Activated CD4-positive, alpha-beta T cell treated with anti-CD3 and anti-CD28 coated beads for 36 hours (primary cell): ENCODE results near the gene SMIM10. TPM values are rescaled to one million over a fixed set of nuclear protein-coding genes. Genes with fewer than 3 reads are reported as not detected.

Experiments used
- ATAC-seq: fragments of 200-7000 bp; cut with Tn5 transposase; one replicate; pipeline ENCODE4 v1.10.0; 2021; ENCODE audit warnings: mild to moderate bottlenecking, moderate library complexity
- CTCF ChIA-PET: fragments of 350-600 bp; sonication (Branson Sonifier 250); formaldehyde crosslinking; loops from one replicate; lab custom pipeline; 2021; ENCODE audit warnings: antibody characterized with exemption; lab: Charles Lee
- POLR2A ChIA-PET: fragments of 350-600 bp; sonication (Branson Sonifier 250); formaldehyde crosslinking; loops from one replicate; lab custom pipeline; 2021; ENCODE audit warnings: antibody characterized with exemption, inconsistent platforms; lab: Charles Lee
- DNase-seq: peaks from one replicate; pipeline ENCODE4 v3.0.0-alpha.2; 2020
- H3K27ac Mint-ChIP-seq: one replicate; pipeline ENCODE4 v1.8.0; 2021; ENCODE audit warnings: mixed read lengths
- H3K27me3 Mint-ChIP-seq: one replicate; pipeline ENCODE4 v1.8.0; 2021; ENCODE audit warnings: mixed read lengths
- H3K36me3 Mint-ChIP-seq: one replicate; pipeline ENCODE4 v1.8.0; 2021; ENCODE audit warnings: low read depth, mixed read lengths
- H3K4me1 Mint-ChIP-seq: one replicate; pipeline ENCODE4 v1.8.0; 2021; ENCODE audit warnings: mixed read lengths
- H3K4me3 Mint-ChIP-seq: one replicate; pipeline ENCODE4 v1.8.0; 2021; ENCODE audit warnings: mild to moderate bottlenecking, moderate library complexity, mixed read lengths
- H3K9me3 Mint-ChIP-seq: one replicate; pipeline ENCODE4 v1.8.0; 2021; ENCODE audit warnings: low read depth, mixed read lengths
- intact Hi-C, 2 experiments: fragments of 100-400 bp; cut with DNase I in 1 of 2; cut with micrococcal nuclease in 1 of 2; formaldehyde crosslinking; loops; one replicate each; pipeline versions ENCODE4 v1.14.2 to v1.15.1; 2022 to 2024; cut with DNase I, micrococcal nuclease
- total RNA-seq, 2 experiments: library from RNA; stranded (reverse); gene quantifications; one replicate each; pipeline ENCODE4 v1.2.3, GENCODE V29; 2021

Gene SMIM10
- total RNA-seq, 2 experiments from 2014 or later = 0.30 to 0.84 TPM

DNA sequence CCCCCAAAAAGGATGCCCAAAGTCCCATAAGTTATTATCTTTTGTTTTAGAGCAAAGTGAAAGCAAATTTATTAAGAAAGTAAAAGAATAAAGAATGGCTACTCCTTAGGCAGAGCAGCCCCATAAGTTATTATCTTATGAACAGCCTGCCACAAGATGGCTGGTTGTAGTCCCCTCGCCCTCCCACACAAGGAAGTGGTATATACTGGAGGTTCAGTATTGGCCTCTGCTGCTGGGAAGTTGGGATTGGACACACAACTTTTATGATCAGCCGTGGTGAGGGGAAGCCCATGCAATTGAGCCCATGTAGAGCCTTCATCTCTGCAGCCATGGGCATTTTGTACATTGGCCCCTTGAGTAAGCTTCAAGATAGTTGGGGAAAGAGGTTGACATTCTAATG, 8.0 kb upstream of the SMIM10 start:
- POLR2A ChIA-PET = no interaction called here
- Mint-ChIP-seq H3K9me3 (no peaks in the 10 kb centered on the region), H3K27me3 (peaks cover 2% of the 10 kb centered on the region), H3K27ac (no peak overlapping the region), H3K4me3 (no peak overlapping the region), H3K36me3 (no peaks in the 10 kb centered on the region), H3K4me1 (no peaks in the 10 kb centered on the region)
- CTCF ChIA-PET = no interaction called here
- no peak for DNase-seq
- no peak for ATAC-seq
- intact Hi-C loops = no loop called here

DNA sequence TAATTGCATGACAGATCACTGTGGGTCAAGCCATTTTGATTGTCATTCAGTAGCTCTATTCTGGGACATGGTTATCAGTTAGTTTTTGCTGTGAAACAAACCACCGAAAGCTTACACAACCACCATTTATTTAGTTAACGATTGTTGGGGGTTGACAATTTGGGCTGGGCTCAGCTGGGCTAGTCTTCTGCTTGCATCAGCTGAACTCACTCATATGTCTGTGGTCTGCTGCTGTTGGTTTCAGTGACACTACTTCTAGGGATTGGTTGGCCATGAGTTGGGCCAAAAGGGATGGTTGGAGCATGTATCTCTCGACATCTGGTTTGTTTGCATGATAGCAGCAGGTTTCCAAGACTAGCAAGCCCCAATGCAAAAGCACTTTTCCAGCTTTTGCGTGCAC, 5.3 kb upstream of the SMIM10 start:
- intact Hi-C loops = no loop called here
- ChIA-PET POLR2A (no interaction called here), CTCF (interaction anchor here (0.6 to 1.6 kb wide), 2 partner anchors 84 to 101 kb away, joined by 3 to 5 read pairs; no protein-coding TSS in a partner anchor)
- no peaks in the 10 kb centered on the region for H3K9me3 Mint-ChIP-seq
- peaks cover 5% of the 10 kb centered on the region for H3K4me1 Mint-ChIP-seq
- no peak overlapping the region for H3K4me3 Mint-ChIP-seq
- H3K27ac Mint-ChIP-seq = no peak overlapping the region
- peaks cover 11% of the 10 kb centered on the region for H3K27me3 Mint-ChIP-seq
- ATAC-seq = no peak
- DNase-seq = no peak
- H3K36me3 Mint-ChIP-seq = no peaks in the 10 kb centered on the region

DNA sequence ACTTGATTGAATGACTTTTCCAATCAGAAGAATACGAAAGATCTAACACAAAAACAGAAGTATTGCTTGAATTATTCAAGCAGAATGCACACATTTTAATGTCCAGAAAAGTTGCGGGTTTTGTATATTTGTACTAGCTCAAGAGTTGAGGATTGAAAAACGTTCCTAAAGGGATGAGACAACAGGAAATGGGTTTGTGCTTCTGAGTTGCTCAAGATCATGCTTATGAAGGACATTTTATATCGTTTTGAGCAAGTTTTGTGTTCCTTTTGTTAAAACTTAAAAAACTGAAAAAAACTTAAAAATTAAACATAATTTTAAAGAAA, 353 bp upstream of the SMIM10 start:
- Mint-ChIP-seq H3K9me3 (no peaks in the 10 kb centered on the region), H3K4me1 (peaks cover 13% of the 10 kb centered on the region), H3K36me3 (no peaks in the 10 kb centered on the region), H3K27ac (no peak overlapping the region), H3K27me3 (peaks cover 18% of the 10 kb centered on the region), H3K4me3 (peak overlapping the region; percentile 71)
- CTCF ChIA-PET = interaction anchor here (1.1 kb wide), 1 partner anchor 11 kb away, joined by 4 read pairs; no protein-coding TSS in a partner anchor
- ATAC-seq = no peak
- POLR2A ChIA-PET = no interaction called here
- intact Hi-C loops = no loop called here
- no peak for DNase-seq

DNA sequence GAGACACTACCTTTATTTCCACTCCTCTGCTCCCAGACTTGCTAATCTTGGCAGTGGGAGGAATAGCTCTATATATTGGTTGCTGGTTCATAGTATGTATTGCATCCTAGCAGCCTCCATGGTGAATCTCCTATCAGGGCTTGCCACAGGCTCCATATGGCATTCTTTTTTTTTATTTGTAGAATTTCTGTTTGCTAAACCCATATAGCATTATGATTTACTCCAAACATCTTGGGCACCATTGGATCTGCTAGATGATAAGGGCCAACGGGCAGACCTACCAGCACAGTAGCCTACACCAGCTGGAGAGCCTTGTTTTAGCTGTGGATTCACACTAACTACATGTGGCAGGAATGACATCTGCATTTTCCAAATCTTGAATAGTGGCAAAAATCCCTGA, 6.9 kb downstream of the SMIM10 start:
- CTCF ChIA-PET = interaction anchor here (0.6 kb wide), 1 partner anchor 89 kb away, joined by 3 read pairs; no protein-coding TSS in a partner anchor
- intact Hi-C loops = no loop called here
- H3K9me3 Mint-ChIP-seq = no peaks in the 10 kb centered on the region
- POLR2A ChIA-PET = no interaction called here
- no peaks in the 10 kb centered on the region for H3K36me3 Mint-ChIP-seq
- ATAC-seq (no peak), DNase-seq (no peak)
- no peak overlapping the region for H3K27ac Mint-ChIP-seq
- H3K4me1 Mint-ChIP-seq = peaks cover 3% of the 10 kb centered on the region
- H3K4me3 Mint-ChIP-seq = no peak overlapping the region
- H3K27me3 Mint-ChIP-seq = no peaks in the 10 kb centered on the region

DNA sequence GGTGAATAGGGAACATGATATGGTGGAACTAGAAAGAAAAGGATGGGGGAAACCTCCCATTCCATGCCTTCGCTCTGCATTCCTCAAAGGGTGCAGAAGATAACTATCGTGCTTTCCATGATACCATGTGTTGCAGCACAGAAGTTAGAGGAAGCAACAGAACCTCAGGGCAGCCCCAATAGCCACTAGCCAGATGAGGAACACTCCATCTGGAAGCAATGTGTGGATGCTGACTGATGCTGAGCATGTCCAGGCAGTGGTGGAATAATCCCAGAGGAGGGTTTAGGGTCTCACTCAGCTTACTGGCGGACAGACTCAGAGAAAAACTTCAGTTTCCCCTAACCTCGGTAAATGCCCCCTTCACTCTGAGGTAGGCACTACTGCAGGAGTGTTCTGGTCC, 7.5 kb downstream of the SMIM10 start:
- ChIA-PET POLR2A (no interaction called here), CTCF (no interaction called here)
- Mint-ChIP-seq H3K27ac (no peak overlapping the region), H3K36me3 (no peaks in the 10 kb centered on the region), H3K27me3 (no peaks in the 10 kb centered on the region), H3K4me3 (no peak overlapping the region), H3K4me1 (peaks cover 3% of the 10 kb centered on the region), H3K9me3 (no peaks in the 10 kb centered on the region)
- DNase-seq = no peak
- intact Hi-C loops = no loop called here
- no peak for ATAC-seq

DNA sequence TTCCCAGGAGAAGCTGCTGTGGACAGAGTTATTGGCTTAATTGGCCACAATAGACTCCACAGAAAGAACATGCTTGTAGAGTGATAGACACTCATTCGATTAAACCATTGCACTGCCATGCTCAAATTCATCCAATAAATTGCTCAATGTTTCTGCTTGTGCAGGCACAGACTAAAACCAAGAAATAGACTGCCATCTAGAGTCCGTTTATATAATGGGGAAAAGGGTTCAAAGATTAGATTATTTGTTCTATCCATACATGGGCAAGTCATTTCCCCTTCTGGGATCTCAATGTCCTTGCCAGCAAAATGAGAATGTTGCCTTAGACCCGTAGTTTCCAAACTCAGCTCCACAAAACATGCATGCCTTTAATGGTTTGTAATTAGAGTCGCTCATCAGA, 8.7 kb downstream of the SMIM10 start:
- DNase-seq (no peak), ATAC-seq (no peak)
- Mint-ChIP-seq H3K36me3 (no peaks in the 10 kb centered on the region), H3K4me1 (peaks cover 11% of the 10 kb centered on the region), H3K4me3 (no peak overlapping the region), H3K27ac (no peak overlapping the region), H3K27me3 (no peaks in the 10 kb centered on the region), H3K9me3 (no peaks in the 10 kb centered on the region)
- POLR2A ChIA-PET = no interaction called here
- intact Hi-C loops = loop anchor here (1.0 kb wide), 1 partner anchor 34 kb away; no protein-coding TSS in a partner anchor
- CTCF ChIA-PET = interaction anchor here (0.6 to 1.1 kb wide), 3 partner anchors 37 to 1490 kb away, joined by 3 read pairs; partner anchors contain the start of gene RTL8A

DNA sequence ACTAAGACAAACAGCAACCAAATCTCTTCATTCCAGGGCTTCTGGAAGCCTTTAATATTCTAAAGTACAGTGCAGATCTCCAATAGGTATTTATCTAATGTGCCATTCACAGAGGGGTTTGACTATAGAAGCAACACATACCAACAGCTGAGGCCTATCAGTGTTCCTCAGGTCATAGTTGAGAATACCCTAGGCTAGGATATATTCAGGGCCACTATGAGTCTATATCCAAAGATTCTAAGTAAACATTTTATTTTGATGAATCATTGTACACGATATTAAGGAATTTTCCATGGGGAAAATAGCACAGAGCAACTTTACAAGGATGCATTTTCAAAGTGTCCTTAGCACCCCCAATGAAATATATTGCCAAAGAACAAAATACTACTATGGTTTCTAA, 9.7 kb downstream of the SMIM10 start:
- Mint-ChIP-seq H3K36me3 (no peaks in the 10 kb centered on the region), H3K27ac (no peak overlapping the region), H3K4me3 (no peak overlapping the region), H3K9me3 (no peaks in the 10 kb centered on the region), H3K27me3 (no peaks in the 10 kb centered on the region), H3K4me1 (peaks cover 14% of the 10 kb centered on the region)
- ChIA-PET CTCF (no interaction called here), POLR2A (no interaction called here)
- intact Hi-C loops = loop anchor here (5.0 kb wide), 3 partner anchors 518 to 972 kb away; partner anchors contain the start of genes INTS6L (in 1 of the 2) and MMGT1 (in 1 of the 2)
- no peak for DNase-seq
- no peak for ATAC-seq

DNA sequence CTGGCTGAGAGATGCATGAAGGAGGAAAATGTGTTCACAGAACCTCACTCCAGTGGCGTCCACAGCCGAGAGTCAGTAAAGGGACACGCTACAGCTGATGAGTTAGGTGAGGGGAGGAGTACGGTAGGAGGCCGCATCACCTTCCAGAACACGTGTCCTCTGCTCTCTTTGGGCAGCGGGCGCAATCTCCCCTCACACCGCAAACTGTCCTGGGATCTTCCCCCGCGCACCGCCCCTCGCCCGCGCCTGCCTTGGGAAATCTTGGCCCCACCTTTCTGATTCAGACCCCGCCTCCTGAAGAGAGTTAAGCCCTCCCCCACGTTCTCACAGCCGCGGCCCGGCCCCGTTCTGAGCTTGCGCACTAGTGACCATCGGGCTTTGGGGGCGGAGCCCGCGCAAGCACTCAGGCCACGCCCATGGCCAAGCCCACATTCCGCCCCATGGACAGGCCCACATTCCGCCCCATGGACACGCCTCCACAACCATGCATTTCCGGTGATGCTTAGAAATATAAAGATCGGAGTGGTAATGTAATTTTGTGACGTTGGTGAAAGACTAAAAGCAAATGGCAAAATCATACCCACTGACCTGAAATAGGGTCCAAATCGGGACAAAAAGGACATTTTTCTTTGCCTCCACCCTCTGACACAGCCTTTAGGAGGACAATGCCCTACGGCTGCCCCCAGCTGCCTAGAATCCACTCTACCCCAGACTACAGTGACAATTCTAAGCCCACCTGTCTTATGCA, 13.3 kb downstream of the SMIM10 start:
- Mint-ChIP-seq H3K36me3 (no peaks in the 10 kb centered on the region), H3K9me3 (no peaks in the 10 kb centered on the region), H3K4me3 (peak overlapping the region; percentile 78), H3K27me3 (no peaks in the 10 kb centered on the region), H3K4me1 (peaks cover 14% of the 10 kb centered on the region), H3K27ac (peak overlapping the region; percentile 69)
- intact Hi-C loops = loop anchor here (1.0 to 5.0 kb wide), 5 partner anchors 48 to 968 kb away; partner anchors contain the start of genes RTL8A (in 2 of the 2), INTS6L (in 1 of the 2) and MMGT1 (in 1 of the 2)
- ATAC-seq (peak; percentile 98), DNase-seq (peak; percentile 94)
- ChIA-PET POLR2A (interaction anchor here (0.6 to 0.7 kb wide), 3 partner anchors 48 to 201 kb away, joined by 3 to 6 read pairs (median 3); partner anchors contain the start of gene RTL8A), CTCF (interaction anchor here (0.6 to 1.6 kb wide), 4 partner anchors 38 to 1979 kb away, joined by 3 read pairs; no protein-coding TSS in a partner anchor)

DNA sequence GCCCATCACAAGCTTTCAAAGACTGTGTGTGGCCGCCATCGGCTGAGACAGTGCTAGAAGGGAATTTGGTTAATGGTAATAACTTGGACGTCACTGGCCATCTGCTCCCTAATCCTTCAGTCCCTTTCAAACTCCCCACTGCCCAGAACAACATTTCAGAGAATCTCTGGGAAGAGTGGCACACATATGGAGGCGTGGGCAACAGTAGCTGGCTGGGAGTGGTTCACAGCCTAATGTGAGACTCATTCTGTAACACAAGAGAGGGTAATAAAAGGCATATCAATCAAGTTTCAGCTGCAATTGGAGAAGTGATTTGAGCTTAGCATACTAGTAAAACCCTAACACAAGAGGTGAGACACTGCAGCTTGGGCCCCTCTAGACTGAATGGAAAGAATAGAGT, 15.4 kb downstream of the SMIM10 start:
- H3K9me3 Mint-ChIP-seq = no peaks in the 10 kb centered on the region
- DNase-seq = no peak
- H3K36me3 Mint-ChIP-seq = no peaks in the 10 kb centered on the region
- no peak overlapping the region for H3K27ac Mint-ChIP-seq
- ChIA-PET CTCF (no interaction called here), POLR2A (no interaction called here)
- no peak overlapping the region for H3K4me3 Mint-ChIP-seq
- no peak for ATAC-seq
- no peaks in the 10 kb centered on the region for H3K27me3 Mint-ChIP-seq
- intact Hi-C loops = no loop called here
- H3K4me1 Mint-ChIP-seq = peaks cover 14% of the 10 kb centered on the region

DNA sequence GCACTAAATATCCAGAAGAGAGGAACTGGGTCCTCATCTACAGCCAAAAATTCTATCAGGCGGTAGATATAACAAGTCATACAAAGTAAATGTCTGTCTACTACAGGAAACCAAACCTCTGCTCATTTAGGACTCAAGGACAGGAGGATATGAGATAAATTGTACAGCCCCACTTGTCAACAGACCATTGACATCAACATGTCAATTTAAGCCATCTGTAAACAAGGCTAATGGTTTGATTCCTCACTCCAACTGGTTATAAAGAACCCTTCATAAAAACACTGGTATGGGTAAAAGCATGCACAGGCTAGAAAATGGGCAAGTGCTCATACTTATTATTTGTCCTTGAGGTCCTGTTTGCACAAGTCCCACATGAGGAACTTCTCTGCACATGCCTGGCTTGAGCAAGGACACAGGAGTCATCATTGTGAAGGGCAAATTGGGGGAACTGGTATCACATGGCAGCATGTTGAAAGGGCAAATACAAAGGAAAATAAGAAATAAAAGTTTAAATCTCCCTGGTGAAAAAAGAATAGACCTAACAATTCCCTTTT, 18.3 kb downstream of the SMIM10 start:
- intact Hi-C loops = no loop called here
- H3K27me3 Mint-ChIP-seq = no peaks in the 10 kb centered on the region

DNA sequence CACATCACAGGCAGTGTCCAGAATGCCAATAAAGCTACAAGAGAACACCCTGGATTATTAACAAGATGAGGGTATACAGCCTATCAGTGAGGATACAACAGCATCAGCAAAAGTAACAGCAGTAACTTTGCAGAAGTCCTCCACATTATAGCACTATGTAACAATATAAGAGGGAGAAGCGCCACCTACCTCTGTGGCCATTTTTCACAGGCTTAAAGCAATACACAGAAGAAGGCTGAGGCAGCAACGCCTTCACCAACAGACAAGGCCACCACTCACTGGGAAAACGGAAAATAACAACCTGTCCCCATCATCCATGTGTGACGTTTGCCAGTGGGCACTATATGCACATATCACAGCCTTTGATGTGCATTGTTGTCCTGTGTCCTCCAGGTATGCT, 19.0 kb downstream of the SMIM10 start:
- Mint-ChIP-seq H3K27me3 (no peaks in the 10 kb centered on the region), H3K4me1 (no peaks in the 10 kb centered on the region), H3K4me3 (no peak overlapping the region), H3K27ac (no peak overlapping the region), H3K9me3 (no peaks in the 10 kb centered on the region), H3K36me3 (no peaks in the 10 kb centered on the region)
- POLR2A ChIA-PET = no interaction called here
- CTCF ChIA-PET = no interaction called here
- no peak for DNase-seq
- ATAC-seq = no peak
- intact Hi-C loops = no loop called here

More for the DNA sequence above, 18.3 kb downstream of the SMIM10 start:
- Mint-ChIP-seq H3K36me3 (no peaks in the 10 kb centered on the region), H3K4me3 (no peak overlapping the region), H3K27ac (no peak overlapping the region), H3K9me3 (no peaks in the 10 kb centered on the region), H3K4me1 (peaks cover 5% of the 10 kb centered on the region)
- DNase-seq (no peak), ATAC-seq (no peak)
- ChIA-PET CTCF (no interaction called here), POLR2A (no interaction called here)

DNA sequence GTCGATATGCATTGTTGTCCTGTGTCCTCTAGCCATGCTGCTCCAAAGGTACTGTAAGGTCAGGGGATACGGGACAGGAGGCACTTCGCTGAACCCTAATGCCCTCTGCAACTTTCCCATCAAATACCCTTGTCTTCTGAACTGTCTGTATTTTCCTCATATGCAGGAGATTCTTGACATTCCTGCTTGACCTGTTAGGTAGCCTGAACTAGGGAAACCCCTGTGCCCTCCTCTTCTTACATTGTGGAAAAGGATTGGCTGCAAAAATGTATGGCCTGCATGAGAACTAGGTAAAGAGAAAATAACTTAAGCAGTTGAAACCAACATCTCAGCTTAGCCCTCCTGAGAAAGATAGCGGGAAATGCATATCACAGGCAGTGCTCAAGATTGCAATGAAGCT, 20.1 kb downstream of the SMIM10 start:
- no peak overlapping the region for H3K27ac Mint-ChIP-seq
- DNase-seq (no peak), ATAC-seq (no peak)
- H3K36me3 Mint-ChIP-seq = no peaks in the 10 kb centered on the region
- POLR2A ChIA-PET = no interaction called here
- H3K4me1 Mint-ChIP-seq = no peaks in the 10 kb centered on the region
- intact Hi-C loops = no loop called here
- no peaks in the 10 kb centered on the region for H3K27me3 Mint-ChIP-seq
- CTCF ChIA-PET = no interaction called here
- H3K4me3 Mint-ChIP-seq = no peak overlapping the region
- H3K9me3 Mint-ChIP-seq = no peaks in the 10 kb centered on the region
